Testis (tissue), 3 donors: Measurements from ENCODE around the gene ZNF804A. TPM values are rescaled to one million over a fixed set of nuclear protein-coding genes. Genes with fewer than 3 reads are reported as not detected.

Experiments
- DNase-seq: peaks from one replicate; pipeline ENCODE4 v3.0.0-alpha.2; 2019
- H3K27ac ChIP-seq, 2 donors: fragments of 200-600 bp; sonication (generic); one replicate each; pipeline ENCODE4 v1.5.1; 2019
- H3K27me3 ChIP-seq: fragments of 200-600 bp; sonication (generic); one replicate; pipeline ENCODE4 v1.5.1; 2019
- H3K36me3 ChIP-seq: fragments of 200-600 bp; sonication (generic); one replicate; pipeline ENCODE4 v1.5.1; 2017; ENCODE audit warnings: low read depth; ENCODE audit errors: missing control alignments
- H3K4me1 ChIP-seq: fragments of 200-600 bp; sonication (generic); one replicate; pipeline ENCODE4 v1.5.1; 2019
- H3K4me3 ChIP-seq, 2 donors: fragments of 200-600 bp; sonication (generic); one replicate each; pipeline ENCODE4 v1.5.1; 2017 to 2019
- H3K9me3 ChIP-seq: fragments of 200-600 bp; sonication (generic); one replicate; pipeline ENCODE4 v1.5.1; 2017
- CTCF ChIP-seq, 3 experiments: fragments of 450-650 bp in 2 of 3; fragments of 200-600 bp in 1 of 3; sonication (generic) in 1 of 3; IDR thresholded peaks; one replicate each; pipeline ENCODE4 v1.5.1; 2016 to 2019; ENCODE audit warnings: antibody characterized with exemption in 3 of 3, mild to moderate bottlenecking in 2 of 3, moderate library complexity in 1 of 3
- POLR2A ChIP-seq: fragments of 450-650 bp; IDR thresholded peaks from one replicate; pipeline ENCODE4 v1.6.1; 2017; ENCODE audit warnings: antibody characterized with exemption, mild to moderate bottlenecking, moderate library complexity
- WGBS, 2 donors: methylation state at CpG; one replicate each; pipeline ENCODE4 v1.1.5; 2018; 5-methylcytosine and 5-hydroxymethylcytosine counted together
- intact Hi-C: fragments of 100-400 bp; cut with DNase I; formaldehyde crosslinking; loops from one replicate; pipeline ENCODE4 v1.15.1; 2023; ENCODE audit warnings: low total_unique reads
- polyA plus RNA-seq: library from polyadenylated mRNA; stranded (reverse); fragments of 350-450 nt; fragmentation: Illumina TruSeq; extraction: RNeasy Lipid Tissue Mini Kit (QIAGEN cat#74804); gene quantifications from one replicate; pipeline ENCODE4 v1.2.3, GENCODE V29; 2014; ENCODE audit warnings: low read depth, low replicate concordance; ENCODE audit not compliant: insufficient read depth
- total RNA-seq, 2 donors: library from RNA; depleted of rRNA; stranded (reverse); fragments of >200 nt; gene quantifications; one replicate each; pipeline ENCODE4 v1.2.3, GENCODE V29; 2016

Gene ZNF804A
- total and polyA plus RNA-seq, 3 donors from 2014 or later, result 0.50 to 0.63 TPM; not detected in 1

- TF ChIP-seq CTCF (IDR thresholded peaks at IDR 0.05) (no peak), POLR2A (no peak)
- Histone ChIP-seq H3K27ac (no peak overlapping the region), H3K27me3 (no peaks in the 10 kb centered on the region), H3K4me1 (no peaks in the 10 kb centered on the region), H3K36me3 (no peaks in the 10 kb centered on the region), H3K9me3 (no peaks in the 10 kb centered on the region), H3K4me3 (no peak overlapping the region)
- DNase-seq, result no peak
- intact Hi-C loops, result no loop called here
- 72 to 75% methylated on average over 3 of the region's 3 CpGs for WGBS, 2 donors
Measured at GRCh38 chr2:184783576-184783975, 185.2 kb downstream of the ZNF804A start.

- no peak overlapping the region for H3K4me3 ChIP-seq
- H3K27ac ChIP-seq, result no peak overlapping the region
- no peaks in the 10 kb centered on the region for H3K9me3 ChIP-seq
- H3K36me3 ChIP-seq, result no peaks in the 10 kb centered on the region
- H3K27me3 ChIP-seq, result no peaks in the 10 kb centered on the region
- no peak for DNase-seq
- H3K4me1 ChIP-seq, result no peaks in the 10 kb centered on the region
- TF ChIP-seq CTCF (IDR thresholded peaks at IDR 0.05) (no peak), POLR2A (no peak)
- intact Hi-C loops, result no loop called here
- 95 to 100% methylated on average over 1 of the region's 1 CpG for WGBS, 2 donors
Measured at GRCh38 chr2:184793176-184793575, 194.8 kb downstream of the ZNF804A start.

GRCh38 chr2:184799379-184799778, 201.1 kb downstream of the ZNF804A start:
- DNase-seq, result no peak
- no peaks in the 10 kb centered on the region for H3K36me3 ChIP-seq
- no peaks in the 10 kb centered on the region for H3K4me1 ChIP-seq
- 79 to 80% methylated on average over 4 of the region's 4 CpGs for WGBS, 2 donors
- intact Hi-C loops, result no loop called here
- no peaks in the 10 kb centered on the region for H3K9me3 ChIP-seq
- no peak overlapping the region for H3K27ac ChIP-seq
- no peak for TF ChIP-seq CTCF (IDR thresholded peaks at IDR 0.05)
- no peak for TF ChIP-seq POLR2A
- H3K27me3 ChIP-seq, result no peaks in the 10 kb centered on the region
- no peak overlapping the region for H3K4me3 ChIP-seq

- Histone ChIP-seq H3K36me3 (no peaks in the 10 kb centered on the region), H3K27me3 (no peaks in the 10 kb centered on the region), H3K4me1 (no peaks in the 10 kb centered on the region), H3K27ac (no peak overlapping the region), H3K9me3 (no peaks in the 10 kb centered on the region), H3K4me3 (no peak overlapping the region)
- intact Hi-C loops, result no loop called here
- no peak for DNase-seq
- no peak for TF ChIP-seq POLR2A
- no peak for TF ChIP-seq CTCF (IDR thresholded peaks at IDR 0.05)
- 79 to 88% methylated on average over 3 of the region's 3 CpGs for WGBS, 2 donors
Measured at GRCh38 chr2:184814421-184814820, 216.1 kb downstream of the ZNF804A start.

GRCh38 chr2:184815824-184816223, 217.5 kb downstream of the ZNF804A start:
- DNase-seq, result no peak
- no peak for TF ChIP-seq POLR2A
- no peak for TF ChIP-seq CTCF (IDR thresholded peaks at IDR 0.05)
- no peaks in the 10 kb centered on the region for H3K9me3 ChIP-seq
- no peaks in the 10 kb centered on the region for H3K27me3 ChIP-seq
- intact Hi-C loops, result no loop called here
- H3K4me1 ChIP-seq, result no peaks in the 10 kb centered on the region
- H3K36me3 ChIP-seq, result no peaks in the 10 kb centered on the region
- 66 to 83% methylated on average over 1 of the region's 1 CpG for WGBS, 2 donors
- no peak overlapping the region for H3K27ac ChIP-seq
- H3K4me3 ChIP-seq, result no peak overlapping the region
